GM19043 (cell line): ENCODE data around the gene SAMD4A.
"Not testable (repeated sequence)": the region's sequence is repeated elsewhere in the genome, so short reads cannot be mapped to it uniquely, and the experiment has no call there.

ENCODE experiments used
- ATAC-seq: cut with Tn5 transposase; IDR thresholded peaks from one replicate; pipeline ENCODE4 v1.9.1; 2021; ENCODE audit warnings: low read depth; ENCODE audit not compliant: unreplicated experiment

SAMD4A gene

DNA sequence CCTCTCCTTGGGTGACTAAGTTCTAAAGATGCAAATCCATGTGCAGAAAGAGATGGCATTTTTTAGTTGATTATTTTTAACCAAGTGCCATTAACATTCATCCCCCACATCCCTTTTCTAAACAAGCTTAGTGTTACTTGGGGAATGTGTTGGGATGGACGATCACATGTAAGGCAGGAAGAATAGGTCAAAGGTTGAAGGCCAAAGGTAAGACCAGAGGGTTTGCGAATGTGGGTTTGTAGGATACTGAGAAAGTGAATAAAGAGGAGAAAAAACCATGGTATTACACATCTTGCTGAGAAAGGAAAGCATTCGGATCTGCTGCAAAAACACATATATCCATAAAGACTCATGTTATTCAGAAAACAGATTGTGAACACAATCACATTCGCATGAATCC, 224.1 kb downstream of the SAMD4A start:
- no peak for ATAC-seq

DNA sequence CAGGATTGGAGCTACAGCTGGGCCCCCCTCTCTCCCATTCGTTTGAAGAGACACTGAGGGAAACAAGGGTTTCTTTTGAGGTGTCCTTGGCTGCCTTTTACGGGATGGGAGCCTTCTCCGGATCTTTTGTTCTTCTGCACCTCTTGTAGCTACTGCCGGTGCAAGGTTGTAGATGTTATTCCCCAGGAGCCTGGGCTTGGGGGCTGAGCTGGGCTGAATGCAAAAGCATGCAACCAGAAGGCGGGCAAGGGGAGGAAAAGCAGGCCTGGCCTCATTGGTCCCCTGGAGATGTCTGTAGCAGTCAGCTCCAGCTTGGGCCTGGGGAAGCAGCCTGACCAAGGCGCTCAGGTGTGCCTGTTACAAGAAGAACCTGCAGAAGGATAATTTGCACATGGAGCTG, 225.4 kb downstream of the SAMD4A start:
- ATAC-seq: no peak

DNA sequence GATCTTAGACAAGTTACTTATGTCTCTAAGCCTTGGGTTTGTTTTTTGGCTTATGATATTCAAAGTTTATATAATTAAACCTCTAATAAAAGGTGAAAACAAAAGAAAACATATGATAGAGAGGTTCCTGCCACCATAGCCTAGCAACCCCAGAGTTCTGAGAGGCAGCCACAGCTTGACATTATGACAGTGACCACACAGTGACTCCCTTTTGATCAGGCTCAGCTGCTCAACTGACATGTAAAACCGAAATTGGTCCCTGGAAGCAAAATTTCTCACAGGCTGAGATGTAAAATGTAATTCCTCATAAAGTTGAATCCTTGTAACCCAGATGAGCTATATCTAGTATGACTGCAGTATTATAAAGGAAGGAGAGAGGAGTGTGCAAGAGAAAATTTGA, 227.2 kb downstream of the SAMD4A start:
- no peak for ATAC-seq

DNA sequence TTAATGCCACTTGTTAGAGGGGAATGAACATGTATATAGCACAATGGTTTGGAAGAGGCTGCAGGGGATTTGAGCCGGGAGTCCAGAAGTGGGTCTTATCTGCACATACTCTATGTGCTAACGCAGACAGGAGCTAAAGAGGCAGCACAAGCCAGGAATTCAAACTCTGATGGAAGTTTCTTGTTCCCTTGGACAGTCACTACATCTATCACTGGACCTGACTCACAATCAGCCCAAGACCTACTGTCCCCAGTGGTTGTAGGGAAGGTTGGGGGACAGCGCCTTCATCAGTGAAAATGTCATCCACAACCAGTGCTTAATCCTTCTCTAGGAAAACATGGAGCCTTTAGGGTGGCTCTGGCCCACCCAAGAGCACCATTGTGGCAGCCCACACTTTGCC, 227.9 kb downstream of the SAMD4A start:
- no peak for ATAC-seq

DNA sequence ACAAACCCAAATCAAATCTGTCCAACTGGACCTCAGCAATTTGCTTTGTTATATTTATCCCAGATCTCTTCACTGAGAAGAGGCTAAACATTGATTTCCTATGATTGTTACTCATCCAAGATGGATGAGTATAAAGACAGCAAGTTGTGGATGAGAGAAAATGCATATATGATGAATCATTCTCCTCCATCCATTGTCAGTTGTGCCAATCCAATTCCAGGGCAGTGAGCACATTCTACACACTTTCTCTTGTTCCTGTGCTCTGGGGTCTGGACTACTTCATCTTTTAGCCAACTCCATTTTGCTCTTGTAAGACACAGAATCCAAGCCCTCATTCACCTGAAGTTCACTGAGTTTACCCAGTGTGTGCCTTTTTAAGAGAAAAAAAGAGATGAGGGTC, 230.0 kb downstream of the SAMD4A start:
- no peak for ATAC-seq

DNA sequence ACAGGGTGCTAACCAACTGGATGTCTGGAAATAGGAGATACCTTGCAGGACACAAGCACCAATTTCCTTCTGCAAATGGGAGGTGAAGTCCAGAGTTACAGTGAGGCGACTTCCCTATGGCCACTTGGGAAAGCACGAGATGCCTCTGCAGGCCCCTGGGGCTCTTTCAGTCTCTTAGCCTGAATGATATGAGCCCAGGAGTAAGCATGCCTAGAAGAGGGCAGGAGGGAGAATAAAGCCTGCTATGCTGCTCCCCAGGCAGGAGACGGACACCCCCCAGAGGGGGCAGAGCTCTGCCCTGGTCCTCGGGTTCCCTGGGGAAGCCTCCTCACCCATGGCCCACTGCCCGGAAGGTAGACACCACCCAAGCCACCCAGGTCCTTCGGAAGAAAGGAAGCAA, 230.6 kb downstream of the SAMD4A start:
- no peak for ATAC-seq

DNA sequence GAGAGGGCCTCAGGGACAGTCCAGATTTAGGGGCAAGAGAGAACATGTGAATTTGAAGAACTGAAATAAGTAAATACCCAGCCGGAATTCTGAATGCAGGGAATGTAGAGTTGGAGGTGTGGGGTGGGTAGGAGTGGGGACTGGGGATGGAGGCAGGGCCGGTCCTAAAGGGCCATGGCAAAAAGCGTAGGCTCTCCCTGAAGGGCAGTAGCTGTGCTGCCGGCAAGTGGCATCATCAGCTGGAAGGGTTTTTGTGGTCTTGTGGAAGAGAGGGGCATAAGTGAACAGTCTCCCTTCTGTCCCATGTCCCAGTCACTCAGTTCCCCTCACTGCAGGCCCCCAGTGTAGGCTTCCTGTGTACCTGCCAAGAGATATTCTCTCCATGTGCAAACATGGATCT, 231.1 kb downstream of the SAMD4A start:
- no peak for ATAC-seq

DNA sequence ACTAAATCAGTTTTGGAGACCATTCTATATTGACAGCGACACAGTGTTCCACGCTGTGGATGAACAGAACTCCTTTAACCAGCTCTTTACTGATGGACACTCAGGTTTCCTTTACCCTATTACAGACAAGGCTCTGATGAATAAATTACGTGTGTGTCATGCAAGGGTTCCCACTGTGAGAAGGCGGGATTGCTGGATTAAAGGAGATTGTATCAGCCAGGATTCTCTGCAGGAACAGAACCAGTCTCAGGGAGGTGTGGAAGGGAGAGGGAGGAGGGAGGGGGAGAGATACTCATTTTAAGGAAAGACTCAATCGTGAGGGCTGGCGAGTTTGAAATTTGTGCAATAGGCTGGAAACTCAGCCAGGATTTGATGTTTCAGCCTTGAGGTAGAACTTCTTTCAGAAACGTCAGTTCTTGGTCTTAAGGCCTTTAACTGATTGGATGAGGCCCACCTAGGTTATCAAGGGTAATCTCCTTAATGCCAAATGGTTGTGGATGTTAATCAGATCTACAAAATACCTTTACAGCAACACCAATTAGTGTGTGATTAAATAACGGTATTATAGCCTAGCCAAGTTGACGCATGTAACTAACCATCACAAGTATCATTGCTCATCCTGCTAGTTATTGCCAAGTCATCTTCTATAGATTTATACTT, 231.7 kb downstream of the SAMD4A start:
- no peak for ATAC-seq

DNA sequence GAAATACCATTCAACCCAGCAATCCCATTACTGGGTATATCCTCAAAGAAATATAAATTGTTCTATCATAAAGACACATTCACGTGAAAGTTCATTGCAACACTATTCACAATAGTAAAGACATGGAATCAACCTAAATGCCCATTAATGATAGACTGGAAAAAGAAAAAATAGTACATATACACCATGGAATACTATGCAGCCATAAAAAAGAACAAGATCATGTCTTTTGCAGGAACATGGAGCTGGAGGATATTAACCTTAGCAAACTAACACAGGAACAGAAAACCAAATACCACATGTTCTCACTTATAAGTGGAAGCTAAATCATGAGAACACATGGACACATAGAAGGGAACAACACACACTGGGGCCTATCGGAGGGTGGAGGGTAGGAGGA, 234.6 kb downstream of the SAMD4A start:
- not testable (repeated sequence) for ATAC-seq

DNA sequence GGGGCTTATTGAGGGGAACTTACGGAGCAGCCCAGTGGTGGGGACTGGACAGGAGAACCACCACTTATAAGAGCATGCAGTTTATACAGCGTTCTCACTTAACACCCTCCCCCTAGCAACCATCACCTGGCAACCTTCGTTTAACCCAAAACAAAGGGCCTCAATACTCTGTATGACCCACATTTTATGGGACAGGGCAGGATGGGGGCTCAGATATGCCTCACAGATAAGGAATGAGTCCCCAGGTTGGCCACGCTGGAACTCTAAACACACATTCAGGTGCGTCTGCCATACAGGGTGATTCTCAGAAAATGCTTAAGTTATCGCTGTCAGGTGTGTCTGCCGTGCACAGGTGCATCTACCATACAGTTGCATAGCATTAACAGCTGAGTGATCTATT, 236.5 kb downstream of the SAMD4A start:
- ATAC-seq: no peak

DNA sequence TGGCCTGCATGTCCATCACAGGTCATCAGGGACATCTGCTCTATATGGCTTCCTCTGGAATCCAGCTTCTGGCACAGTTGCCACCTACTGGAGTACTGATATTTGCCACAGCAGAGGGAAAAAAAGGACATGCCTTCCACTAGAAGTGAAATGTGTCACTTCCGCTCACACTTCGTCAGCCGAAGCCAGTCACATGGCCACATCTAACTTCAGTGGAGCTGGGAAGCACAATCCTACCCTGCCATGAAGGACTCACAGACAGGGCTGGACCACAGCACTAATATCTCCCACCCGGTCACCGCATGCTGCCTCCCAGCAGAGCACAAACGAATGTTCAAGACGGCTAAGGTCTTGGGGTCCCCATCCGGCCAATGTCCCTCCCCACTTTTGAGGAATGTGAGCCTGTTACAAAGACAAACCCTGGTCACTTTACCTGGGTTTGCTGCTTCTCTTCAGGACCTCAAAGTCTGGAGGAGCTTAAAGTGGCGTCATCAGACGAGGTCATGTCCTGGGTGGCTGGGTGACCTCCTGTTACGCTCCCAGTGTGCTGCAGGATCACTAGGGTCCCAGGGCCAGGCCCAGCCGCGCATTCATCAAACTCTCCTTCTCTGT, 237.1 kb downstream of the SAMD4A start:
- no peak for ATAC-seq

DNA sequence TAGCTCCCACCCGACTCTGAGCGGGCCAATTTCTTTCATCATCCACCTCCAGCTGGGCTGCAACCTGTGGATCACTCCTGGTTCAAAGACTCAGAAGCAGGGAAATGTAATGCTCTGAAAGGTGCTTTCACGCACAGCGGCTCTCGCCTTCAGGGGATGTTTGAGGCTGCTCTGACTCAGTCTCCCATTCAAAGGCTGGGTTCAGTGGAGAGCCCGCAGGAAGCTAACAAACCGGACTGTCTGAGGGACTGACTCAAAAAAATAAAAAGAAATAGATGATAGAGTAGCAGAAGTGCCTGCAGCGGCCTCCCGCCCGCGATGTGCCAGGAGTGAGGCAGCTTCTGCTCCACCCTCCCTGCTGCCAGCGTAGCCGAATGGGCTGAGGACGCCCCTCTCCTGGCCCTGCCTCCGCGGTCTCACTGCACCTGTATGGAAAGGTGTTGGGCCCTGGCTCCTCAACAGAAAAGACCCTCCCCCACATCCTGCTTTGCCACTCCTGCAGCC, 237.7 kb downstream of the SAMD4A start:
- ATAC-seq: no peak

DNA sequence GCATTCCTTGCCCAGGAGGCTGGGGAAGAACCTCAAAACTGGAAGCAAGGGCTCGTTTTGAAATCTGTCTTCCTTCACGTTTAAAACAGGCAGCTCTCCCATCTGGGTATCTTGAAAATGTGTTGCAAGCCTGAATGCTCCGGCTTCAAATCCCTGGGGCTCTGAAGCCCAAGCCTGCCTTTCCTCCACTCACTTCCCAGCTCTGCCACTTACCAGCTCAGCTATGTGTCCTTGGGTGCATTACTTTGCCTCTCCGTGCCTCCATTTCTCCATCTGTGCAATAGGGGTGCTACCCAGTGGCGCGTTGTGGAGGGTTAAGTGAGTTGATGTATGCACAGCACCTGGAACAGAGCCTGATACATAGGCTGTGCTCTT, 238.1 kb downstream of the SAMD4A start:
- ATAC-seq: no peak

DNA sequence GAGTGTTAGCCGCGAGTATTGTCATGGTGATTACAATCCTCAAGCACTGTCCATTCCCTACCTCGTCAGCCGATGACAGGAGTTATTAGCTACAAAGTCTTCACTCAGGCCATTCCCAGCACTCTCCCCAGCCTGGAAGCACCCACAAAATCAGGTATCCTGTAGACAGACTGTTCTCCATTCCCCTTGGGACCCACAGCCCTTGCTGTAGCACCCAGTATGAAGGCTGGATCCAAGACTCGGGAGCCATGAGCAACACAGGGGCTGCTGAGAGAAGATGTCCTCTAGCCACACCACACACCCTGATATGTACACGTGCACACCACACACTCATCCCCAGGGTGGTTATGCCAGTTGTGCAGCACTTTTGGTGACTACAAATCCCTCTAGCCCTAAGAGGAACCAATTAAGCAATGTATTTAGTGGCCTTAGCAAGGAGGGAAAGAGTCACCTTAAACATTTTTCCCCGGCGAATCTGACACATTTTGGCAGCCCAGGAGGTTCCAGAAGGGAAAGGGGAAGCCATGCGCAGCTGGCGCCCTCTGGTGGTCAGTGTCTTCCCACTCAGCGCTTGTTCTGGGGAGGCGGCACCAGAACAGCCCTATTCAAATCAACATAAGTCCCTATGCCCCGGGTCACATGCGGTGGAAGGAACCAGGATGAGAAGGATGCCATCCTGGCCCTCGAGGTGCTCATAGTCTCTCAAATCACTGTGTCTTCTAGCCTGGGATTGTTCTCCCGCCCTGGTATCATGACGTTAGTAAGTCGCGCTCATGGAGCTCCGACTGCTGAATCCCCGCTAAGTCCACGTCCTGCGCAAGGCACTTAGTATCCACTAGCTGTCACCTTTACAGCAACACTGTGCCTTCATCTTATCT, 238.8 kb downstream of the SAMD4A start:
- no peak for ATAC-seq

DNA sequence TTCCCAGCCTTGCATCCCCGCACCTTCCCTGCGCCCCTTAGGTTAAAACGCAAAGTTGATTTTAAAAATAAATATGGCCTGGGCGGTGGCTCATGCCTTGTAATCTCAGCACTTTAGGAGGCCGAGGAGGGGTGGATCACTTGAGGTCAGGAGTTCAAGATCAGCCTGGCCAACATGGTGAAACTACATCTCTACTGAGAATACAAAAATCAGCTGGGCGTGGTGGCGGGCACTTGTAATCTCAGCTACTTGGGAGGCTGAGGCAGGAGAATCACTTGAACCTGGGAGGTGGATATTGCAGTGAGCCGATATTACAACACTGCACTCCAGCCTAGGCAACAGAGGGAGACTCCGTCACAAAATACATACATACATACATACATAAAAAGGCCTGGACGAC, 239.7 kb downstream of the SAMD4A start:
- ATAC-seq: no peak

DNA sequence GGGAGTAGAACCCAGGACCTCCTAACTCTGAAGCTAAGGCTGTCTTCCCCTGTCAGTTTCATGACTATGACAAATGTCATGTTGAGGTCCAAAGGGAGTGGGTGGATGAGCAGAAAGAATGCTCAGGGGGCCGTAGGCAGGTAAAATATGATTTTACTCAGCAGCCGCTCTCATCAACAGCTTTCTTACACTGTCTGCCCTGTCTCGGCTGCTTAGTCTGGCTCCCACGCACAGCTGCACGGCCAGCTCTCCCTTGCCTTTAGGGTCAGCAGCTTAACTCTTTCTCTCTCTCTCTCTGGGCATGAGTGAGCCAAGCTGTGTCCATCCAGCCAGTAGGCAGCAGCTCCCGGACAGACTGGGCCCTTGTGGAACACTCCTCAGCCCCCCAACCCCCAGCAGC, 240.5 kb downstream of the SAMD4A start:
- ATAC-seq: no peak

DNA sequence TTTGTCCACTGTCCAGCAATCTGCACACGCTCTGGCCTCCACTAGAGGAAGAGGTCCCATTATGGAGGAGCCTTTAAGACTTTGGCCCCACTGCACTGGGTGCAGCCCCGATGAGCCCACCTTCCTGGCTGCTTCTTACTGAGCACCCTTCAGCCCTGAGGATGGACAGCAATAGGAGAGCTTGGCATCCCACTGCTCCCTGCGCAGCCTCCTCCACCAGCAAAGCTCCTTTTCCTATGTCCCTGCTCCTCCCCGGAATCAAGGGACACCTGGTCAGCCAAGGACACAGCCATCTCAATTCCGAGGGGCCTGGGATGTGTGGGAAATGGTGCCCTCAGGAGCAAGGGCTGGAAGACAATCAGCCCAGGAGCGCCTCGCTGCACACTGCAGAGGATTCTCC, 241.0 kb downstream of the SAMD4A start:
- no peak for ATAC-seq

DNA sequence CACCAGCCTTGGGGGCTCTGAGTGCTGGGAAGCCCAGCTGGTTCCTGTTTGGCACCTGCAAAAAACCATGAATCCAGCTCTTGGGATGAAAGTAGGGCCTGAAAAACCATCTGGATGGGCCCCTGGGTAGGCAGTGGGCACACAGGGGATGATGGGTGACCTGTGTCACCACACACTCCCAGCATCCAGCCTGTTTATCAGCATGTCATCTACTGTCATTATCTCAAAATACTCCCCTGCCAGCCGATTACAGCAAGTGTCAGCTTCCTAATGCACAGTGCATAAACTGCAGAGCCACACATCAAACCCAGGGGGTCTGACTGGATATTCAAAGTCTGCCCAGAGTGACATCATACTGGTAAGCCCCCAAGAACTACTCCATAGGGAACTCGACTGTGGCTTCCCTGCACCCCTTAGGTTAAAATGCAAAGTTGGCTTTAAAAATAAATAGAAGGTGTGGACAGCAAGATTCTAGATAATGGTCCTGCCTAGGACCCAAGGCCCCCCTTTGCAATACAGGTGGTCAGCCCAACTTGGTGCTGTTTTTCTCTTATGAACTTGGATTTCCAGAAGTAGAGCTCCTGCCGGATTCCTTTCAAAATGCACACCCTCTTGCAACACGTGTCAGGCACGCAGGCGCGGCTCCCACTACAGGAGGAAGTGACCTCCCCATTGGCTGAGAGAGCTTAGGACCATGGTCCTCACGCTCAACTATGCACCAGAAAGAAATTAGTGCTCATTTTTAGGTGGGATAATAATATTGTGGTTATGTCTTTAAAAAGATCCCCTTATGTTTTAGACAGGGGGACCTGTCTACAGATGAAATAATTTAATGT, 241.6 kb downstream of the SAMD4A start:
- no peak for ATAC-seq

DNA sequence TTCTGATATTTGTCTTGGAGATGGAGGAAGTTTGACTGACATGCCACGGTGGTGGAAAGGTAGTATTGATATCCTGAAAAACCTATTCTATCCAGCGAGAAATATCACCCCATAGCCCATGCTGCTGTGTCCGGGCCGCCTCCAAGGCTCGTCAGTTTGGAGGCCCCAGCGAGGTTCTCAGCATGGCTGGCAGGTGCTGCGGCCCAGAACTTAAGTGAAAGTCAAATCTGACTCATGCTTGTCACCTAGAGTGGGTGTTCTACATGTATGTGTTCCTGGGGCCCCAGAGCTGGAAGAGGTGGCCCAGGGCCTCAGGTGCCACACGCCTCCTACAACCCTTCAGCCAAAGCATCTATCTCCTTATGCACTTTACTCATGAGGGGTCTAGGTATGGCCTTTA, 242.8 kb downstream of the SAMD4A start:
- ATAC-seq: no peak

DNA sequence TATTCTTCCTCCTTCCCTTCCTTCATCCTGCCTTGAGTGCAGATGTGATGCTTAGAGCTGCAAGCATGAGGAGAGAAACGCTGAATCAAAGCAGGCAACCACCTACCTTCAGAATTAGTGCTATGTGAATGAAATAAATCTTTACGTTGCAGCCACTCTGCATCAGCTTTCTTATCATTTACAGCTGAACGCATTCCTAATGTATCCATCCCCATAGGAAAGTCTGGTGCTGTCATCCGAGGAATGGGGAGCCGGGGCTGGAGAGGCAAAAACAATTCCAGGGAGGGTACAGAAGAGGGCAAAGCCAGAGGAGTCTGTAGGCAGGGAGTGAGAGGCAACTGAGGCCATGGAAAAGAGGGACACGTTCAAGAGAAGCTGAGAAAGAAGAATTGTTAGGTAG, 245.7 kb downstream of the SAMD4A start:
- no peak for ATAC-seq

DNA sequence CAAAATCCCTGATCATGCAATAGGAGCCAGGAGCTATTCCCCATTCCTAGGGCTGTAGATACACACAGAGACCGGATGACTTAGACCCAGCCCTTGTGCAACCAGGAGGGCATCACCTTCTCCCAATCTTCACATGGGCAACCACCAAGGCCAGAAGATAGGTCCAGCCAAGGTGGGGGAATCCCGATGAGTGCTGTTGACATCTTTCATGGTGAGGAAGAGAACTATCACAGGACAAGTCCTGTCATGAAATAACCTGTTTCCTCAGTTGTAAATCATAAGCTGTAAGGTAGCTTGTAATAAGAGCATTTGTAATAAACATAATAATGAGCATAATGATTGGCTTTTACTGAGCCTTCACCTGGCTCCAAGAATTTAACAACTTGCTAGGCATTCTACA, 246.2 kb downstream of the SAMD4A start:
- ATAC-seq: no peak
